Activated T-helper 9 cell treated with anti-CD3 and anti-CD28 coated beads, Interleukin-2, amount 50 U/mL, for 16 hours (primary cell): ENCODE measurements around the gene SNX15.
"Not testable (repeated sequence)": the region's sequence is repeated elsewhere in the genome, so short reads cannot be mapped to it uniquely, and the experiment has no call there.

ENCODE experiments used
- DNase-seq: peaks from one replicate; pipeline ENCODE4 v3.0.0-alpha.2; 2020; ENCODE audit warnings: low read depth

Gene SNX15

DNA sequence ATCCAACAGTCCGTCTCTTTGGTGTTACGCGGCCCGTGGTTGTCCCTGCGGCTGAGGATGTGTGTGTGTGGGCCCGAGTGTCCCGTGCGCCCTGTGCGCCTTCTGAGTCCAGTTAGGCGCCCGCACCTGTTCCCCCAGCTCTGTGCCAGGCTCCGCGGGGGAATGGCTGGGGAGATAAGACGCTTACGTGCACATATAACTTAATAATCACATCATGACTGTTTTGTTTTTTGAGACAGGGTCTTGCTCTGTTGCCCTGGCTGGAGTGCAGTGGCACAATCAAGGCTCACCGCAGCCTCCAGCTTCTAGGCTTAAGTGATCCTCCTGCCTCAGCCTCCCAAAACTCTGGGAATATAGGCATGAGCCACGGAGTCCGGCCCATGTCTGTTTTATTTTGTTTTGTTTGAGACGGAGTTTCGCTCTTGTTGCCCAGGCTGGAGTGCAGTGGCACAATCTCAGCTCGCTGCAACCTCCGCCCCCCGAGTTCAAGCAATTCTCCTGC is 12.5 kb upstream of the SNX15 start:
- DNase-seq, result no peak

DNA sequence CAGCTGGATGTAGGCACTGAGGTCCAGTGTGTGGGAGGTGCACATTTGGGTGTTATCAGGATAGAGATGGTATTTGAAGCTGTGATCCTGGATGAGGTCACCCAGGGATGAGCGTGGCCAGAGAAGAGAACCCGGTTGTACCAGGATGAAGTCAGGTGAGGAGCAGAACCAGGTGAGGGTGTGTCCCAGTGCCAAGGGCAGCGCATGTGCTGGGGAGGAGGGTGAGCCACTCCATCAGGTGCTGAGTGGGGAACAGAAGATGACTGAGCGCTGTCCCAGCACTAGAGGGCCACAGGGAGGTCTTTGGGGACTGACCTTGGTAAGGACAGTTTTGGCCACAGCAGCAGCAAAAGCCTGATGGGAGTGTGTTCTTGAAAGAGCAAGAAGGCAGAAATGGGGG is 10.5 kb upstream of the SNX15 start:
- no peak for DNase-seq

DNA sequence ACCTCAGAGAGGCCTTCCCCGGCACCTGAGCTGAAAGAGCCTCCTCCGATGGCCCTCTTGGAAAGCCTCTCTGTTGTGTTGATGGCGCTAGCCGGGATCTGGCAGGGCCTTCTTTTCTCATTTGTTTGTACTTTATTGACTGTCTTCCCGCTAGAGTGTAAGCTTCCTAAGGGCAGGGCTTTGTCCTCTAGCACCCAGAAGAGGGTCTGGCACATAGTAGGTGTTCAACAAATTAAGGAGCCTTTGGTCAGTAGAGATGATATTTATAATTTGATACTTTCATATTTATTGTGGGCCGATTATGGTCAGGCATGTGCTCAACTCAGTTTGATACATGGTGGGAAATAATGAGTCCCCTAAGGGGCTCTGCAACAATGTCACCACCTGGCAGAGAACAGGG is 9.3 kb upstream of the SNX15 start:
- no peak for DNase-seq

- DNase-seq, result no peak
These were observed 7.4 kb upstream of the SNX15 start for GRCh38 chr11:65019824-65020223.

- DNase-seq, result no peak
These were observed 6.2 kb upstream of the SNX15 start for GRCh38 chr11:65021003-65021402.

DNA sequence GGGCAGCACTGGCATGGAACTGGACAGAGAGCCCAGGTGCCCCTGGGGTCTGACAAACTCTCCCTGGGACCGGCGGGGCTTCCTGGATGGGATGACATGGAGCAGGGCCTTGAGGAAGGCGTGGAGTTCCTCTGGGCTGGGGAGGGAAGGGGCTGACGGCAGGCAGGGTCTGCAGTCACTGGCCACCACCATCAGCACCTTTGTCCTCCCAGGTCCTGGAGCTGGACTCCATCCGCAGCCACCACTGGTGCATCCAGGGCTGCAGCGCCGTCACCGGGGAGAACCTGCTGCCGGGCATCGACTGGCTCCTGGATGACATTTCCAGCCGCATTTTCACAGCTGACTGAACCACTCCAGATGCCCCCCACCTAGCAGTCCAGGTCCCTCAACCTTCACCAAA is 5.7 kb upstream of the SNX15 start:
- DNase-seq, result no peak

DNA sequence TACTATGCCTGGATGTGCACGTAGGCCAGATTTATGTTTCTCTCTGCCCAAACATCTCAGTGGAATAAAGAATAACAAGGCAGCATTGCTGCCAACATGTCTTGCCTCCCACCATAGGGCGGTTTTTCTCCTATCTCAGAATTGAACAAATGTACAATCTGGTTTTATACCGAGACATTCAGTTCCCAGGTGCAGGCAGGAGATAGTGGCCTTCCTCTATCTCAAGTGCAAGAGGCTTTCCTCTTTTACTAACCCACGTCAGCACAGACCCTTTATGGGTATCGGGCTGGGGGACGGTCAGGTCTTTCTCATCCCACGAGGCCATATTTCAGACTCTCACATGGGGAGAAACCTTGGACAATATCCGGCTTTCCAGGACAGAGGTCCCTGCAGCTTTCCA is 3.7 kb upstream of the SNX15 start:
- DNase-seq, result not testable (repeated sequence)

DNA sequence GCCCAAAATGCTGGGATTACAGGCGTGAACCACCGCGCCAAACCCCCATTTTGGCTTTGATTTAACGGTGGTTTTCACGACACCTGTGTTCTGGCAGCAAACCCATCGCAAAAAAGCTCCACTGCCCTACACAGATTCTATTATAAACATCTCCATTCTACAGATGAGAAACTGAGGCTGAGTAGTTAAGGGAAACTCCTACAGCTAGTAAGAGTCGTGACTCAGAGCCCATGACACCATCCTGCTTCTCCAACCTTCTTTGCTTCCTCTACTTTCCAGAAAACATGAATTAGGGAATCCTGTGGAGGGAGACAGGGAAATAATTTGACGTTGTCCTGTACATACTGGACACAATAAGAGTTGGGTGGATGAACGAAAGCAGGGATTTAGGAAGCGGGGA is 429 bp upstream of the SNX15 start:
- DNase-seq, result no peak

GRCh38 chr11:65032216-65032615 is 5.0 kb downstream of the SNX15 start:
- DNase-seq, result no peak

DNA sequence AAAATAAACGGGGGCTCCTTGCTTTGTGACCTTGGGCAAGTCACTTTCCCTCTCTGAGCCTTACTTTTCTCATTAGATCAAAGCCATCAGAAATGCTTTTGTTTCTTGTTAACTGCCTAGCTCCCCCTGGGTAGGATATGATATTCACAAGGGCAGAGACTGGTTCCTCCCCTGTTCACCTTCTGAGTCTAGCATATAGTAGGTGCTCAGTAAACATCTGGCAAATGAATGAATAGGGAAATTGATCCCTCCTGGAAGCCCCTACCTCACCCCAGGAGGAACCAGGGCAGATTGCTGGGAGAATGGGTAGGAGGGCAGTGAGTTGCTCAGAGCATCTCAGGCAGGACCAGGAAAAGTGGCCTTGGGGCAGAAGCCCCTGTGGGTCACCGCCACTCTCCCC is 7.2 kb downstream of the SNX15 start:
- DNase-seq, result no peak

- no peak for DNase-seq
These were observed 8.3 kb downstream of the SNX15 start for GRCh38 chr11:65035579-65035978.

- DNase-seq, result no peak
These were observed 9.7 kb downstream of the SNX15 start for GRCh38 chr11:65036931-65037330.

GRCh38 chr11:65040520-65040846 is 13.2 kb downstream of the SNX15 start:
- DNase-seq, result no peak

DNA sequence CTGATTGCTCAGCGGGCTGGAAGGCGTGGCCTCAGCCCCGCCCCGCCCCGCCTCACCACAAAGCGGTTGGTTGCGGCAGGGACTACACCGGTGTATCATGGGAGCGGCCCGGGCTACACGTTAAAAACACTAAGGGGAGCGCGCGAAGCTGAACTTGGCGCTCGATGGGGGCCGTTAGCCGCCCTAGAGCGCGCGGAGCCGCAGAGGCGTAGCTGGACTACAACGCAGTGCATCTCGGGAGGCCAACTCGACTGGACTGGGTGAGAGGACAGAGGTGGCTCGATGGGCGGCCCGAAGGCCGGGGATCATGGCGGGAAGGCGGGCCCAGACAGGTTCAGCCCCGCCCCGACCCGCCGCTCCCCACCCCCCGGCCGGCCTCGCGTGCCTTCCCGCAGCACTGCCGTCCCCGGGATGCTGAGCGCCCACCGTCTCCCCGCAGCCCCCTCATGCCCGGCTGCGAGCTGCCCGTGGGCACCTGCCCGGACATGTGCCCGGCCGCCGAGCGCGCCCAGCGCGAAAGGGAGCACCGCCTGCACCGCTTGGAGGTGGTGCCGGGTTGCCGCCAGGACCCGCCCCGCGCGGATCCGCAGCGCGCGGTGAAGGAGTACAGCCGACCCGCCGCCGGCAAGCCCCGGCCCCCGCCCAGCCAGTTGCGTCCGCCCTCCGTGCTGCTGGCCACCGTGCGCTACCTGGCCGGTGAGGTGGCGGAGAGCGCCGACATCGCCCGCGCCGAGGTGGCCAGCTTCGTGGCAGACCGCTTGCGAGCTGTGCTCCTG is 13.8 kb downstream of the SNX15 start, which contains the start of gene SAC3D1:
Gene SAC3D1, plus strand, starts transcription at position 364 of the 776 bp plus-strand sequence. Its CDS starts 83 bp downstream, at position 447.
- DNase-seq, result peak; percentile 75

DNA sequence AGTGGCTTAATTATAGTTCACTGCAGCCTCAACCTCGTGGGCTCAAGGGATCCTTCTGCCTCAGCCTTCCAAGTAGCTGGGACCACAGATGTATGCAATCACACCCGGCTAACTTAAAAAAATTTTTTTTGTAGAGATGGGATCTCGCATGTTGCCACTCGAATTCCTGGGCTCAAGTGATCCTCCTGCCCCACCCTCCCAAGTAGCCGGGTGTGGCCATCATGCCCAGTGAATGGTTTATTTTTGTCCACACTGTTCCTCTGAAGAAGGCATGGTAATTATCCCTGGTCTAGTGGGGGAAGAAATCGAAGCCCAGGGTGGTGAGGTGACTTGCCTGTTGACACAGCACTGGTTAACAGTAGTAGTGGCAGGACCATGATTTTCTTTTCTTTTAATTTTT is 15.7 kb downstream of the SNX15 start:
- DNase-seq, result no peak

- no peak for DNase-seq
These were observed 16.8 kb downstream of the SNX15 start for GRCh38 chr11:65043881-65044501.

DNA sequence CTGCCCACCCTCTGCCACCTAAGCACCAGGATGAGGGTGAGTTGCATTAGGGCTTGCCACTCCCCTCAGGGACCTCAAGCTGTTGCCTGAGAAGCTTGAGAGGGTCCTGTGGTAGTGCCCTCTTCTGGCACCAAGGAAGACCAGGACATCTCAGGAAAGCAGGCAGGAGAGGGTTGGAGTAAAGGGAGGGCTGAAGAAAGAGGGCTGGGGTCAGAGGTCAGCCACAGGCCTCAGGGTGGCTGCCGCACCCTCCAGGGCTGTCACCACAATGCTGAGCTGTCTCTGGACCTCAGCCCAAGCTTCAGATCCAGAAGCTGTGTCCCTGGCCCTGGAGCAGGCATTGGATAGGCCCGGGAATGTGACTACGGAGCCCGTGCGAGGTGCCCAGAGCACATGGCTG is 17.8 kb downstream of the SNX15 start:
- no peak for DNase-seq

- no peak for DNase-seq
These were observed 18.5 kb downstream of the SNX15 start for GRCh38 chr11:65045728-65046127.

DNA sequence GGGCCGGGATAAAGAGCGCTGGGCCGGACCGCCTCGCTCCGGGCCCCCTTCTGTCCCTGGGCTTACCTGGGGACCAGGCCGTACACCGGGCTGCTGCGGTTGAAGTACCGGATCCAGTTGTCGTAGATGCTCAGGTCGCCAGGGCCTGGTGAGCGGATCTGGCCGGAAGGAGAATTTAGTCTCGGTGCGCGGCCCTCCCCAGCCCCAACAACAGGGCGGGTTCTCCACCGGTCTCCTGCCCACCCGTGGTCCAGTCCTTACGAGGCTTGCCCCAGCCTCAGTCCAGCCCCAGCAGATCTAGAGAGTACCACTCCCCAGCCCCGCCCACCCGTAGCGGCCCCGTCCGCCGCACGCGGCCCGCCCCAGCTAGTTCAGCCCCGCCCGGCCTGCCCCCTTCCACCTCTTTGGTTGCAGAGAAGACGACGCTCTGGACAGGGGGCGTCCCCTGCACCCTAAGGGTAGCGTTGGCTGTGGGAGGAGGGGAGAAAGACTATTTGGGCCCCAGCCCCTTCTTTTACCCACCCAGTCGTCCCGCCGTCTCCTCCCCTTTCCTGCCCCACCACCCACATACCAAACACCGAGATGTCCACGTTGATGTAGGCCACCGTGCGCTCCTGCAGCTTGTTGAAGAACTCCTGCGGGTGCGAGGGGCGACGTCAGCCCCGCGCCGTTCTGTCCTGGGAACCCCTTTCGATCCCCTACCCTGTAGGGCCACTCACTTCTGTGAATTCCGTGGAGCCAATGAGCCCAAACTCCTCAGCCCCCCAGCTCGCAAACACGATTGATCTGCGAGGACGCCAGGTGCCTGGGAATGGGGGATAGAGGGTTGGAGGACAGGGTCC is 20.6 kb downstream of the SNX15 start:
- peak; percentile 10 for DNase-seq

GRCh38 chr11:65051398-65051858 is 24.2 kb downstream of the SNX15 start:
- DNase-seq, result no peak

DNA sequence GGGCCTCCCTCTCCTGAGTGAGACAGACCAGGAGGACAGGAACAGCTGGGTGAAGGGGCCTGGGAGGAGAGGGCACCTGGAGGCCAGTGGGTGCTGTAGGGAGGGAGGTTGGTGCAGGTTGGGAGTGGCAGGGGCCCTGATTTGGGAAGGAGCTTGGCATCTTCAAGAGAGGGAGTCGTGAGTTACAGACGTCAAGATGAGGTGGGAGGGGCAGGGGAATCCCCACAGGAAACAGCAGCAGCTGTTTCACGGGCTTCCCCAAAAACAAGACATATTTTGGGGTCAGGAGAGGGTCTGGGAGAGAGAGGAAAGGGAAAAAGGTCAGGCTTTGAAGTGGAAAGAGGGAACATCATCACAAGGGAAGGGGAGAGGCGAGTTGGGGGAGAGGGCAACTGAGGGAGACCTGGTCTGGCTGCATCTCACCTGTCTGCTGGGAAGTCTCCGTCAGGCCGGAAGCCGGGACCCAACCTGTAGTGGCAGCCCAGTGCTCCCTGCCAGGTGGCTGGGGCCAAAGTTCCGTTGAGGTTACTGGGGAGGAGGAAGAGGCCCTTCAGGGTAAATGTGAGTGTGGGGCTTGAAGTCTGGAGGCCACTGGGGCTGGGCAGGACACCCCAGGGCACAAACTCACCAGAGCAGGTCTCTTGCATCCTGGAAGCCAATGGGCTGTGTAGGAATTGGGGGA is 26.7 kb downstream of the SNX15 start:
- DNase-seq, result no peak

GRCh38 chr11:65055538-65055937 is 28.3 kb downstream of the SNX15 start:
- DNase-seq, result no peak
